ENCODE measurements around the gene RALGDS. TPM values are rescaled to one million over a fixed set of nuclear protein-coding genes. Genes with fewer than 3 reads are reported as not detected.

Gene RALGDS
- total and polyA plus RNA-seq, 9 of the 15 experiments (the other 6 are each of a cell fraction or from before 2014, with no cell fraction given): 0.75 to 43.3 (median 27.1) TPM

GRCh38 chr9:133128152-133128551 is 7.1 kb upstream of the RALGDS start (continued):
- TF ChIP-seq GTF2F1 (IDR thresholded peaks at IDR 0.05; ENCODE audit: low read depth, low read length) (no peak), ZNF263 (CRISPR knock-in tag; IDR thresholded peaks at IDR 0.05; ENCODE audit: borderline replicate concordance) (no peak), NFATC3 (IDR thresholded peaks at IDR 0.05) (no peak)

DNA sequence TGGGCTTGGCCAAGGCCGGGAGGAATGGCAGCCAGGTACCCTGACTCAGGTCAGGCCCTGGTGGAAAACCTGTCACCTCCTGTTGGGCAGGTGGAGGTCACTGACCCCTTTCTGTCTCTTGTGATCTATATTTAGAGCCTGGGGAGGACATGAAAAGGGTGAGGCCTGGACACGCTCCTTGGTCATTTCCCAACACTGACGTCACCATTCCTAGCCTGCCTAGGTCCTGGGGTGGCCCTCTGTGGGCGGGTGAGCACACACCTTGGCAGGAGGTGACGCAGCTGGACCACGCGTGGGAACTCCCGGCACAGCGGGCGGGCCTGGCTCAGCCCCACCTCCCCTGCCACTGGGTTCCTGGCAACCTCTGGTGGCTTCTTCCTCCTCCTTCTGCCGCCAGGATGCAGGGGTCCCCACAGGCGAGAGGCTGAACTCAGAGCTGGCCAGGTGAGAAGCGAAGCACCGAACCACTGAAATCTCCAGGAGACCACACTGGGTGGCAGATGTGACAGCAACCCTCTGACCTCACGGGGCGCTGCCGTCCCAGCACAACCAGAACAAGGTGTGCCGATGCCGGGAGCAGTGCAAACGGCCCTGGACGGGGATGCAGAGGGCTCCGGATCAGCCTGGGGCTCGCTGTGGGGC is 6.4 kb upstream of the RALGDS start:
- TF ChIP-seq, protein P1, sequence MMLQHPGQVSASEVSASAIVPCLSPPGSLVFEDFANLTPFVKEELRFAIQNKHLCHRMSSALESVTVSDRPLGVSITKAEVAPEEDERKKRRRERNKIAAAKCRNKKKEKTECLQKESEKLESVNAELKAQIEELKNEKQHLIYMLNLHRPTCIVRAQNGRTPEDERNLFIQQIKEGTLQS (IDR thresholded peaks at IDR 0.05): peak; percentile 36; the same call in 1 of the 2 replicates
- TF ChIP-seq, protein P1 (CRISPR knock-in tag; conservative IDR thresholded peaks at IDR 0.05): no peak
- TF ChIP-seq THRB (CRISPR knock-in tag; conservative IDR thresholded peaks at IDR 0.05): no peak
- H3K4me1 ChIP-seq (replicated peaks in 1 of 2; ENCODE audit: control insufficient read depth in 2 of 2, insufficient read depth in 2 of 2, low read length in 2 of 2): peaks cover 27 to 66% of the 10 kb centered on the region in 2 experiments
- no peak overlapping the region for H3K4me2 ChIP-seq (ENCODE audit: insufficient read depth, low read length)
- no peak for ATAC-seq
- intact Hi-C loops (cut with micrococcal nuclease) (no loop called here), in situ Hi-C loops (cut with MboI) (no loop called here)
- no peak for DNase-seq (ENCODE audit: extremely low read depth in 1 of 4, low spot score in 3 of 4)
- H3K79me2 ChIP-seq (ENCODE audit: control insufficient read depth, insufficient read depth, low read length): peaks cover 58% of the 10 kb centered on the region
- no peak overlapping the region; the same call in 2 of the 3 replicates for H3K27ac ChIP-seq (ENCODE audit: extremely low read depth, low read depth, low read length)
- H4K20me1 ChIP-seq (replicated peaks; ENCODE audit: control insufficient read depth, insufficient read depth, low read length): no peaks in the 10 kb centered on the region; the same call in 1 of the 2 replicates
- no peak overlapping the region for H3K4me3 ChIP-seq
- peak overlapping the region in 1 of 2 experiments; percentile 65; a peak in 1 of 4 replicates for H3K9ac ChIP-seq (ENCODE audit: insufficient read depth in 1 of 2, low read depth in 2 of 2, low read length in 2 of 2)
- H3K9me1 ChIP-seq (ENCODE audit: control insufficient read depth, insufficient read depth, low read length): no peaks in the 10 kb centered on the region
- 82% methylated on average over 17 of the region's 23 CpGs for WGBS (ENCODE audit: insufficient coverage, low coverage, missing lambda C conversion rate)
- no peaks in the 10 kb centered on the region for H3K9me3 ChIP-seq (replicated peaks; ENCODE audit: control insufficient read depth, insufficient read depth, low read depth, low read length)
- POLR2A ChIA-PET: interaction anchor here (1.0 to 1.2 kb wide), 2 partner anchors 10 to 16 kb away, joined by 4 read pairs; no protein-coding TSS in a partner anchor
- no TSS peak for BruUV-seq (replicated peaks)
- no peaks in the 10 kb centered on the region for H3K27me3 ChIP-seq (ENCODE audit: control insufficient read depth in 2 of 2, insufficient read depth in 2 of 2, low read length in 2 of 2)
- FAIRE-seq: no peak
- H3K36me3 ChIP-seq (ENCODE audit: control insufficient read depth, insufficient read depth, low read length): peaks cover 13% of the 10 kb centered on the region; the same call in 2 of the 3 replicates
- H2AFZ ChIP-seq (ENCODE audit: low read depth, low read length): no peak overlapping the region
- CTCF ChIA-PET (ENCODE audit: low intra/inter-chr PET ratio): no interaction called here
